Muscle layer of duodenum (tissue), 2 donors: Measurements from ENCODE around the gene GAL3ST1.

Experiments used
- H3K27ac ChIP-seq: one replicate; pipeline ENCODE4 v1.7.0; 2013; ENCODE audit warnings: mild to moderate bottlenecking, low read length
- H3K27me3 ChIP-seq: one replicate; pipeline ENCODE4 v1.7.0; 2013; ENCODE audit warnings: low read depth, mild to moderate bottlenecking, control low read depth, low read length
- H3K36me3 ChIP-seq, 2 donors: one replicate each; pipeline ENCODE4 v1.7.0; 2013; ENCODE audit warnings: low read length in 2 of 2, control low read depth in 1 of 2, mild to moderate bottlenecking in 1 of 2; ENCODE audit not compliant: insufficient read depth in 2 of 2, control insufficient read depth in 1 of 2
- H3K4me1 ChIP-seq, 2 donors: one replicate each; pipeline ENCODE4 v1.7.0; 2013; ENCODE audit warnings: low read length in 2 of 2, mild to moderate bottlenecking in 2 of 2, control low read depth in 1 of 2, moderate library complexity in 1 of 2; ENCODE audit not compliant: insufficient read depth in 2 of 2, control insufficient read depth in 1 of 2
- H3K4me3 ChIP-seq, 2 donors: one replicate each; pipeline ENCODE4 v1.7.0; 2013; ENCODE audit warnings: low read length in 2 of 2, low read depth in 1 of 2, mild to moderate bottlenecking in 1 of 2
- H3K9me3 ChIP-seq, 2 donors: one replicate each; pipeline ENCODE4 v1.7.0; 2013; ENCODE audit warnings: low read length in 2 of 2, control low read depth in 1 of 2, mild to moderate bottlenecking in 1 of 2; ENCODE audit not compliant: control insufficient read depth in 1 of 2
- donor health status: healthy.

Gene GAL3ST1

DNA sequence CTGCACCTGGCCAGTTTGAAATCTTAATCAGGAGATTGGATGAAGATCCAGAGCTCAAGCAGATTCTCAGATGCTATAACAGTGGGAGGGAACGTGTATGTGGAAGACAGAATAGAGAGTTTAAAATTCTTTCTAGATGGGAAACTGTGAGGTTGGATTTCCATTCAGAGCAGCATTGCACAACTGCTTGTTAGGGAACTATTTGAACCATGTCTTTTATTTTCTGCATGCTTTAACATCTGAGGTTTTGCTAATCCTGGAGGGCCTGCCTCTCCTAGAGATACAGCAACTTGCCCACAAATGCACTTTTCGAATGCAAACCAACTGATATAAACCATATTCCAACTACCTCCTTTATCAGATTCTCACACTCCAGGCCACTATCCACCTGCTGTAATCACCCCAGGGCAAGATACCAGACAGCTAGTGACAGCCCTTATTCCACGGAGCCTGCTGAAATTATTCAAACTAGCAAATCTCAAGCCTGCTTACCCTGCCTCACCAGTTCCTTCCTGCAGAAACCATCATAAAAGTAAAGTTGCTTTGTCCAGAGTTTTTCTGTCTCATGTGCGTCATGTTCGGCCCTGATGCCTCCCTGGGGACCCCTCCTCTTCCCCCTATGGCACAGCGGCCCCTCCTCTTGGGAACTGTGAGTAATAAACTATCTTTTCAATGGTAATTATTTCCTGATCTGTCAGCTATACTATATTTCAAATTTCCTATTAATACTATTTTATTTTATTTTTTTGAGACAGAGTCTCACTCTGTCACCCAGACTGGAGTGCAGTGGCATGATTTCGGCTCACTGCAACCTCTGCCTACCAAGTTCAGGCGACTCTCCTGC, 50.6 kb downstream of the GAL3ST1 start:
- H3K27me3 ChIP-seq: no peaks in the 10 kb centered on the region
- H3K27ac ChIP-seq: no peak overlapping the region
- H3K9me3 ChIP-seq: no peaks in the 10 kb centered on the region
- no peaks in the 10 kb centered on the region for H3K36me3 ChIP-seq
- H3K4me3 ChIP-seq: no peak overlapping the region
- H3K4me1 ChIP-seq: no peaks in the 10 kb centered on the region

DNA sequence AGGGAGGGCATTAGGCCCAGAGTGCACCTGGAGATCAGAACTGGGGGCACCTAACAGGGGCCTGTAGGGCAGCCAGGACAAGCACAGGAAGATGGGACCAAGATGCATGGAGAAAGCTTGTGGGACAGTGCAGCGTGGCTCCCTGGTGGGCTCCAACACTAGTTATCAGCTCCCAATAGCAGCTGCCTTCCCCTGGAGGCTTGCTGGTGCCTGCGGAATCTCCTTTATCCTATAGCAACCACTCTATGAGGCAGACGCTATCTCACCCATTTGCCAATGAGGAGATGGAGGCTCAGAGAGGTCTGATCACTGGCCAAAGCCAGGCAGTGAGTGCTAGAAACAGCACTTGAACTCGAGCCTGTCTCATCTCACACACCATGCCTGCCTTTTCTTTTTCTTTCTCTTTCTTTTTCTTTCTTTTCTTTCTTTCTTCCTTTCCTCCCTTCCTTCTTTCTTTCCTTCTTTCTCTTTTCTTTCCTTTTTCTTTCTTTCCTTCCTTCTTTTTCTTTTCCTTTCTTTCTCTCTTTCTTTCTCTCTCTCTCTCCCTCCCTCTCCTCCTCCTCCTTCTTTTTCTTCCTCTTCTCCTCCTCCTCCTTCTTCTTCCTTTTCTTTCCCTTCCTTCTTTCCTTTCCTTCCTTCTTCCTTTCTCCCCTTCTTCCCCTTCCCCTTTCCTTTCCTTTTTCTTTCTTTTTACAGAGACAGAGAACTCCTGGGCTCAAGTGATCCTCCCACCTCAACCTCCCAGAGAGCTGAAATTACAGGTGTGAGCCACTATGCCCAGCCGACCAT, 52.9 kb downstream of the GAL3ST1 start:
- Histone ChIP-seq H3K27me3 (no peaks in the 10 kb centered on the region), H3K36me3 (no peaks in the 10 kb centered on the region), H3K9me3 (no peaks in the 10 kb centered on the region), H3K4me1 (no peaks in the 10 kb centered on the region), H3K27ac (no peak overlapping the region), H3K4me3 (no peak overlapping the region)

DNA sequence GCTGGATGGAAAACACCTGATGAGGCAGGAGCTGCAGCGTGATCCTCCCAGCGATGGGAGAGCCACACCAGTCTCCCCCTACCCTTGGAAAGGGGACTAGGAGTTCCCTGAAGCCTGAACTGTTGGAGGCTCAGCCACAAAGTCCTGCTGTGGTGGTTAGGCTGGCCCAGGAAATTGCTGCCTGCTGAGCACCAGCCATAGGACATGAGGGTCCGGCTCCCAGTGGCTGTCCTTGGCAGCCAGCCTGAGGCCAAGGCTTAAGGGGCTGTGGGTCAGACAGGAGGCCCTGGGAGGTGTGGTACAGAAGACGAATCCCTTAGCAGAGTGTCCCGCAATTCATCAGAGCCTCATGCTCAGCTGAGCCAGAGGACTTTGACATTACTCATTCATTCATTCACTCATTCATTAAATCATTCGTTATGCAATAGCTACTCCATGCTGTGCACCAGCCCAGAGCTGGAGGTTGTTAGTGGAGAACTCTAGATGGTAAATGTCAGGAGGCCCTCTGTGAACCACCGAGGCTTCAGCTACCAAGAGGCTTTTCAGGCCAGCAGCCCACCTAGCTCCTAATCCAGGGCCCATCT, 54.5 kb downstream of the GAL3ST1 start:
- Histone ChIP-seq H3K36me3 (no peaks in the 10 kb centered on the region), H3K27me3 (no peaks in the 10 kb centered on the region), H3K4me1 (no peaks in the 10 kb centered on the region), H3K27ac (no peak overlapping the region), H3K4me3 (no peak overlapping the region), H3K9me3 (no peaks in the 10 kb centered on the region)

DNA sequence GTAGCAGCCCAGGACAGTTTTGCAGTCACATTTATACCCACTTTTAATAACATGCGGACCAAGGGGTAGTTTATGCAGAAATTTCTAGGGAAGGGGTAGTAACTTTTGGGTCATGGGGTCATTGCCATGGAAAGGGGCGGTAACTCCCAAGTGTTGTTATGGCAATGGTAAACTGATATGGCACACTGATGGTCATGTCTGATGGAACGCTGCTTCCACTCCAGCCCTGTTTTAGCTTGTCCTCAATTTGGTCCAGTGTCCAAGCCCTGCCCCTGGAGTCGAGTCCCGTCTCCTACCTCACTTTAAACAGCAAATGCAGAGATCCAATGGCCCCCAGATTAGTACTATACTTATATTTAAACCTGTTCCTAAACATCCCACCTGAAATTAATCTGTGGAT, 57.7 kb downstream of the GAL3ST1 start:
- Histone ChIP-seq H3K27me3 (no peaks in the 10 kb centered on the region), H3K4me3 (no peak overlapping the region), H3K9me3 (peaks cover 0 to 3% of the 10 kb centered on the region in 2 donors), H3K36me3 (no peaks in the 10 kb centered on the region), H3K27ac (no peak overlapping the region), H3K4me1 (no peaks in the 10 kb centered on the region)

DNA sequence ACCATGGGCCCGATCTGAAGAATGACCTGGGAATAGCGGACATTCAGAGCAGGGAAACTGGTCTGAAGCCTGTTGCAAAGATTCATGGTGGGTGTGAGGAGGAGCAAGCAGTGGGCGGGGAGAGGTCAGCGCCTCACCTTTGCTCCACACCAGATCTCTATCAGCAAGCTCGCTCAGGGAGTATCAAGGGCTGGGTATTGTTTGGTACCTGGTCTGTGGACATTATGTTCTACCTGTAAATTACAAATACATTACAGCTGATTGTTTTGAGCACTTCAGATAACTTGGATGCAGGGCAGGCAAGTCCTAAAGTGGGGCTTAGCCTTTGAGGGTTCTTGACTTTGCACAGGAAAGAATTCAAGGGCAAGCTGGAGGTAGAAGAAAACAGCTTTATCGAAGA, 58.2 kb downstream of the GAL3ST1 start:
- Histone ChIP-seq H3K9me3 (peaks cover 0 to 3% of the 10 kb centered on the region in 2 donors), H3K4me3 (no peak overlapping the region), H3K27me3 (no peaks in the 10 kb centered on the region), H3K27ac (no peak overlapping the region), H3K4me1 (no peaks in the 10 kb centered on the region), H3K36me3 (no peaks in the 10 kb centered on the region)

DNA sequence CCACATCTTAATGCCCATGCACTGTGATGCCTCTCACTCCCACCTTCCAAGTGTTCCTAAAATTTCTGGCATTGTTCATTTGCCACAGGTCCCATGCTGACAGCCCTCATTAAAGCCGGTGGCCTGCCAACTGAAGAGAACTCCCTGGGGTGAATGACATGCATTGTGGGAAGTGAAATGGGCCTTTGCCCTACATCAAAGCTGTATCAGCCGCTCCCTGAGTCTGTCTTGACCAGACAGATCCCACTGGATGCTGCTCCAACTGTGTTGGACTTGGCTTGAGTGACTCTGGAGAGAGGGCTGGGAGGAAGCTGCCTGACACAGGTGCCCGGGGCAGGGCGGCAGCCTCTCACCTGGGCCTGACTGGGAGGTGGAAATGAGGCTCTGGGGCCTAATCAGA, 60.2 kb downstream of the GAL3ST1 start:
- Histone ChIP-seq H3K36me3 (no peaks in the 10 kb centered on the region), H3K27ac (no peak overlapping the region), H3K4me3 (no peak overlapping the region), H3K4me1 (no peaks in the 10 kb centered on the region), H3K27me3 (no peaks in the 10 kb centered on the region), H3K9me3 (peaks cover 0 to 3% of the 10 kb centered on the region in 2 donors)

DNA sequence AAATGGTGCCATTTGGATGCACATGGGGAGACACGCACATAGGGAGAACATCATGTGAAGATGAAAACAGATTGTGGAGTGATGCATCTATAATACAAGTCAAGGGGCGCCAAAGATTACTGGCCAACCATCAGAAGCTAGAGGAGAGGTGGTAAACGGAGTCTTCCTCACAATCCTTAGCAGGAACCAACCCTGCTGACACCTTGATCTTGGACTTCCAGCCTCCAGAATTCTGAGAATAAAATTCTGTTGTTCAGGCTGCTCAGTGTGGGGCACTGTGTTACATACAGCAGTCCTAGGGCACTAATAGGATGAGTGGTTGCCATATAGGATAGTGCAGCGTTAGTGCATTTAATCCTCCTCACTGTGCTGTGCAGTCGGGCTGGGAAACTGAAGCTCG, 61.0 kb downstream of the GAL3ST1 start:
- Histone ChIP-seq H3K27me3 (no peaks in the 10 kb centered on the region), H3K27ac (no peak overlapping the region), H3K36me3 (no peaks in the 10 kb centered on the region), H3K4me1 (no peaks in the 10 kb centered on the region), H3K4me3 (no peak overlapping the region), H3K9me3 (peaks cover 0 to 3% of the 10 kb centered on the region in 2 donors)

DNA sequence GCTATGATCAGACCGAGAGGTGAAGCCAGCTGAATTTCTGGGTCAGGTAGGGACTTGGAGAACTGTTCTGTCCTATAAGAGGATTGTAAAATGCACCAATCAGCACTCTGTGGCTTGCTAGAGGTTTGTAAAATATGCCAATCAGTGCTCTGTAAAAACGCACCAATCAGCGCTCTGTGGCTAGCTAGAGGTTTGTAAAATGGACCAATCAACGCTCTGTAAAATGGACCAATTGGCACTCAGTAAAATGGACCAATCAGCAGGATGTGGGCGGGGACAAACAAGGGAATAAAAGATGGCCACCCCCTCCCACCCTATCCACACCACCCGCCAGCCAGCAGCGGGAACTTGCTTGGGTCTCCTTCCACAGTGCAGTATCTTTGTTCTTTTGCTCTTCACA, 62.6 kb downstream of the GAL3ST1 start:
- Histone ChIP-seq H3K27me3 (no peaks in the 10 kb centered on the region), H3K36me3 (no peaks in the 10 kb centered on the region), H3K27ac (no peak overlapping the region), H3K4me1 (no peaks in the 10 kb centered on the region), H3K9me3 (peaks cover 0 to 3% of the 10 kb centered on the region in 2 donors), H3K4me3 (no peak overlapping the region)

DNA sequence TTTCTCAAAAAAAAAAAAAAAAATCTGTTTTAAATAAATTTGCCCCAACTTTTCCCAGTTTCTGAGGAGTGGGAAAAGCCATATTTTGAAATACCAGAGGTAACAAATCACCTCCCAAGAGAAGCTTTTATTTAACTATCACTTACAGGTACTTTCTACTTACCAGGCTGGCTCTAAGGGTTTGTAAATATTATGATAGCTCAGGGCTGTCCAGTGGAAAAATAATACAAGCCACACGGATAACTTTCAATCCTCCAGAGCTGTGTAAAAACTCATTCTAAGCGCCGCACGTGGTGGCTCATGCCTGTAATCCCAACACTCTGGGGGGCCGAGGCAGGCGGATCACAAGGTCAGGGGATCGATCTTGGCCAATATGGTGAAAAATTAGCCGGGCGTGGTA, 63.4 kb downstream of the GAL3ST1 start:
- Histone ChIP-seq H3K36me3 (no peaks in the 10 kb centered on the region), H3K4me3 (no peak overlapping the region), H3K27ac (no peak overlapping the region), H3K4me1 (no peaks in the 10 kb centered on the region), H3K9me3 (peaks cover 0 to 3% of the 10 kb centered on the region in 2 donors), H3K27me3 (no peaks in the 10 kb centered on the region)

DNA sequence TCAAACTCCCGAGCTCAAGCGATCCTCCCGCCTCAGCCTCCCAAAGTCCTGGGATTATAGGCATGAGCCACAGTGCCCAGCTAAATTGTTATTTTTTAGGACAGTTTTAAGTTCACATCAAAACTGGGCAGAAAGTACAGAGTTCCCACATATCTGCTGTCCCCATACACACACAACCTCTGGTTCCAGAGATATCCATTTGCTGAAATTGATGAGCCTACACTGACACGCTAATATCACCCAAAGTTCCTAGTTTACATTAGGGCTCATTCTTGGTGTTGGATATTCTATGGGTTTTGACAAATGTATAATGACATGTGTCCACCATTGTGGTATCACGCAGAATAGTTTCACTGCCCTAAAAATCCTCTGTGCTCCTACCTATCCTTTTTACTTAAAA, 66.2 kb downstream of the GAL3ST1 start:
- peaks cover 0 to 5% of the 10 kb centered on the region in 2 donors for H3K4me1 ChIP-seq
- H3K27ac ChIP-seq: no peak overlapping the region
- H3K36me3 ChIP-seq: no peaks in the 10 kb centered on the region

DNA sequence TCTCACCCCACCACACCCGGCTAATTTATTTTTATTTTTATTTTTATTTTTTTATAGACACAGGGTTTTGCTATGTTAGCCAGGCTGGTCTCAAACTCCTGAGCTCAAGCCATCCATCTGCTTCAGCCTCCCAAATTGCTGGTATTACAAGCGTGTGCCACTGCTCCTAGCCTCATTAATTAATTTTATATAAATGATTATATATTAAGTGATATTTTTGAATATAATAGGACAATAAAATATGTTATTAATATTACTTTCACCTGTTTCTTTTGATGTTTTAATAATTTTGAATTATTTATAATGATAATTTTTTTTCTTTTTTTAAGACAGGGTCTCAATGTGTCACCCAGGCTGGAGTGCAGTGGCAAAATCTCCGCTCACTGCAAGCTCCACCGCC, 66.8 kb downstream of the GAL3ST1 start:
- no peak overlapping the region for H3K27ac ChIP-seq
- no peaks in the 10 kb centered on the region for H3K36me3 ChIP-seq
- peaks cover 9% of the 10 kb centered on the region for H3K27me3 ChIP-seq
- peaks cover 0 to 5% of the 10 kb centered on the region in 2 donors for H3K4me1 ChIP-seq
- no peak overlapping the region for H3K4me3 ChIP-seq
- H3K9me3 ChIP-seq: no peaks in the 10 kb centered on the region

More for the DNA sequence above, 66.2 kb downstream of the GAL3ST1 start:
- no peak overlapping the region for H3K4me3 ChIP-seq
- H3K27me3 ChIP-seq: peaks cover 9% of the 10 kb centered on the region
- H3K9me3 ChIP-seq: peaks cover 0 to 1% of the 10 kb centered on the region in 2 donors
